NCI-H524 (cell line): ENCODE results near the gene NRP2.

Experiments used
- DNase-seq, 2 experiments: peaks; one replicate each; lab custom pipeline; 2025; lab: John Stamatoyannopoulos, UW

NRP2 gene

DNA sequence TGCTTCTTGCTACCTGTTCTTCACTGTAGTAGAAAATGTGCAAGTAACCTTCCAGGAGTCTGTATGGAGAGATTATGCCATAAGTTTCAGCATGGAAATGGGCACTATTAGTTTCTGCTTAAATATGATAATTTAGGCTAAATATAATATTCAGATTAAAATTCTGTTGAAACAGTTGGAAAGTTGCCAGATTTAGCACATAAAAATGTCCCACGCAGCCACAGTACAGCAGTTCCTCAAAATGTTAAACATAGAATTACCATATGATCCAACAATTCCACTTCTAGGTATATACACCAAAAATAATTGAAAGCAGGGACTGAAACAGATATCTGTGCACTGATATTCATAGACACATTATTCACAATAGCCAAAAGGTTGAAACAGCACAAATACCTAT, 121.2 kb downstream of the NRP2 start:
- no peak for DNase-seq

GRCh38 chr2:205805136-205805535, 122.8 kb downstream of the NRP2 start:
- no peak for DNase-seq

DNA sequence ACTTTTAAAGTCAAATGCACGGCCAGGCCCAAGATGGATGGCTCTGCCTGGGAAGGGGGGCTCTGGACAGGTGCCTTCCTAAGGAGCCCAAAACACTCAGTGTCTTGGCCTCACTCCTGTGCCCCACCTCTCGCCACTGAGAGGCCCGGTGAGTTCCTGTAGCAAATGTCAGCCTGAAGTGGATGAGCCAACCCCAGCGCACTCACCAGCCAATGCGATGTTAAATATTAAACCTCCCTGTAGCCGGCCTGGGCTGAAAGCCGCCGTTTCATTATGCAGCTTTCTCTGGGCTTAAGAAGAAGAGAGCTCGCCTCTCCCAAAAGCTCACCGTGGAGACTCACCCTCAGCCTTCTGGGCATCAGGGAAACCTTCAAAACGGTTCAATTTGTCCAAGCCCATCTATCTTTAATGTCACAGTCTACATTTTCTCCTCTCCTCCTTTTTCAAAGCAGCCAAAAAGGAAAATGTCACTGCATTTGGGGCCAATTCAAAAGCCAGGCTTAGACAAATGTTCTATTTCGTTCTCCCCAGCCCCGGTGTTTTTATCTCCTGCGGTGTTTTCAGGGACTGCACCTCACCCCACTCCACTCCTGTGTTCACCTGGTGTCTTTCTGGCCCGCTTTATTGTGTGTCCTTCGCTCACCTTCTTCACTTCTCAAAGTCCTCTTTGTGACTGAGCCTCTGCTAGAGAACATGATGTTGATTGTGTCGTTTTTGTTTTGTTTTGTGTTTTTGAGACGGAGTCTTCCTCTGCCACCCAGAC, 124.0 kb downstream of the NRP2 start:
- DNase-seq: no peak

- peak in 1 of 2 experiments; percentile 3 for DNase-seq
Measured at GRCh38 chr2:205807229-205807628, 124.9 kb downstream of the NRP2 start.

DNA sequence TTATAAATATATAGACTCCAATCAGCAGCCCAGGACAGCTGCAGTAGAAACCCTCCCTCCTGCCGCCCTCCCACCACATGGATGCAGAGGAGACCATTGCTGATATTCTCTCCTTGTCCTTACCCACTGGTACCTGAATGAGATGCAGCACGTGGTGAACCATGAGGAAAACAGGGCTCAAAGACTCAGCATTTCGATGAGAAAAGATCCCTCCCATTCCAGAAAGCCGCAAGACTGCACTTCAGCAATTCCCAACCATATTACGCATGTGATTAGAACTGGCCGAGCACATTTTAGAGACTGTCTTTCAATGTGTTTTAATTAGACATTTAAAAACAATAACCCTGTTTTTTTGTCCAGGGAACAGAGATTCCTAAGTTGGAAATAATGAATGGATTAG, 125.5 kb downstream of the NRP2 start:
- no peak for DNase-seq

GRCh38 chr2:205808486-205809121, 126.3 kb downstream of the NRP2 start:
- DNase-seq: no peak

- no peak for DNase-seq
Measured at GRCh38 chr2:205811387-205811786, 129.1 kb downstream of the NRP2 start.

DNA sequence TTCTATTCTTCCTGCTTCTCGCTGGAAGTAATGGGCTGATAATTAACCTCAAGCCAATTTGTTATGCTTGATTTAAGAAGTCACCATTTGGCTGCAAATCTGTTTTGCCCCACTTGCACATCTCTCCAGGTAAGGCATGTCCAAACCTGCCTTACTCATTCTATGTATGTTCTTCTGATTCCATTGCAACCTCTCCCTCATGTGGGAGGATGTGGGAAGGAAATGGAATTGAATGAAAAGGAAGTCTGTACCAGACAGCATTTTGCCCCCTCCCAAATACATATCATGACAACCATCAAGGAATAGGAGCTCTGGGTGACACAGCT, 131.7 kb downstream of the NRP2 start:
- DNase-seq: peak in 1 of 2 experiments; percentile 17

GRCh38 chr2:205815673-205816072, 133.4 kb downstream of the NRP2 start:
- DNase-seq: no peak

- DNase-seq: no peak
Measured at GRCh38 chr2:205816268-205816667, 134.0 kb downstream of the NRP2 start.

DNA sequence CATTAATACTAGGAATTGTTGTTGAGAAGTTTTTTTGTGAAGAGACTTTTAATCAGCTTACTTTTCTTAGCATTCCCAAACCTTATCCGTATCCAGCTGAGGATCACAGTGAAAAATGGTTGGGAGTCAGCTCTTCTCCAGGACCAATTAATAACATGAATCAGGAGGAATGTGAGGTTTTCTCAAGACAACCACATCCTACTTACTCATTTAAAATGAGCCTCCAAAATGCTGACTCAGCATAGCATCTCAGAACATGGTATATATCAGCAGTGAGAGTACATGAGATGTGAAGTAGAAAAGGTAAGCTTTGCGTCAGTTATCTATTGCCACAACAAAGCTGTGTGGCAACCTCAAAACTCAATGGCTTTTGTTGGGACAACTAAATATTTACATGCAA, 140.3 kb downstream of the NRP2 start:
- DNase-seq: no peak

GRCh38 chr2:205827809-205828365, 145.6 kb downstream of the NRP2 start:
- DNase-seq: no peak

DNA sequence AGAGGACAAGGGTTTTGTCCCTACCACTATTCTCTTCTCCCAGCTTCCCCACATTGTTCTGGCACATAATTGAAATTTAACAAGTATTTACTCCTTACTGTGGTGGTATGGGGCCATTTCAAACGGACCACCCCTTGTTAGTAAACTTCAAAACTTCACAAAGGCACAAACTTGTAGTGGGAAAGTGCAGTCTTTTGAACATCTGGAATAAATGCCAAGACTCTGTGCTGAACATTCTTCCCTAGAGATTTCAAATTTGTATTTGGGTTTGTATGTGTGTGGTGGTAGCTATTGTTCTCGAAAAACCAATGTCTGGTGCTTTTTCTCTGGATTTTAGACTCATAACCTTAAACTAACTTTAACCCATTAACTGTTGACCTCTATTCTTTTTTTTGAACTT, 151.6 kb downstream of the NRP2 start:
- no peak for DNase-seq

DNA sequence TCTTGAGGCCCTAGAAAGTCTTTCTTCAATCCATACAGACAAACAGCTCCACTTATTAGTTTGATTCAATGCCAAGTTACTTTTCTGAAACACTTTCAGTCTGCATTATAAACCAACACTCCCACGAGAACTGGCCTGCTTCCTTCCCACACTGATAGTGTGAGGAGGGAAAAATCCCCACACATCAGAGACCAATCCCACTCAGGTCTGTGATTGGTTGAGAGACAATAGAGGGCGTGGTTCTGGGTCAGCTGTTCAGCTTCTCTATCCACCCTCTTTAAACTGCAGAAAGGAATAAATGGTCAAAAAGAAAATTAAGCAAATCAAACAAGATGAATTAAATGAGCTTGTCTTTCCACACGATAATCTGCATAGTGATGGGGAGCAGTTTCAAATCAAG, 152.5 kb downstream of the NRP2 start:
- DNase-seq: no peak

- no peak for DNase-seq
Measured at GRCh38 chr2:205835251-205835791, 153.0 kb downstream of the NRP2 start.

- DNase-seq: peak in 1 of 2 experiments; percentile 3
Measured at GRCh38 chr2:205835923-205836322, 153.6 kb downstream of the NRP2 start.

GRCh38 chr2:205836477-205837221, 154.3 kb downstream of the NRP2 start:
- peak; percentile 27 to 72 for DNase-seq

DNA sequence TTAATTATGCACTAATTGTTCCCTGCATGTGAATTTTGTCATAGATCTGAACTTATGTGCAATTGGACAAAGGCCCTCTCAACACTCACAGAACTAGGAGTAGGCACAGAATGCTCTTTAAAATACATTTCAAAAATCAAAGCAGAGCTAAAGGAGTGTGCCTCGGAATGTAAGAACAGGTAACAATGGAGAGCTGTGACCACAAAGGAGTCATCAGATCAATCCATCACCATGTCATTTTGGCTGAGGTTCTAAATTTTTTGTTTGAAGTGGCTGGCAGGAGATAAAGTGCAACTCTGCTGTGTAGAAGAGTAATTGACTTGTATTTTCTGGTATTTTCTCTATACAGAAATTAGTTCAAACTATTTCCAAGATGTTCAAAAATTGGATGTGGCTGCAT, 155.4 kb downstream of the NRP2 start:
- DNase-seq: no peak

- DNase-seq: no peak
Measured at GRCh38 chr2:205845446-205845845, 163.1 kb downstream of the NRP2 start.
